Endothelial cell of umbilical vein (primary cell): ENCODE measurements around the gene DGKD. TPM values are rescaled to one million over a fixed set of nuclear protein-coding genes. Genes with fewer than 3 reads are reported as not detected.

ENCODE experiments used
- BruUV-seq: library from RNA; stranded (reverse); fragments of 400-500 nt; replicated peaks from 2 replicates; lab custom pipeline; 2021; lab: Mats Ljungman, UMichigan
- CTCF ChIA-PET: fragments of 300-600, 350-600 bp; sonication (Branson Sonifier 250); formaldehyde crosslinking; loops from one replicate; lab custom pipeline; 2021; ENCODE audit warnings: antibody characterized with exemption, inconsistent platforms; lab: Charles Lee
- POLR2A ChIA-PET: fragments of 300-600, 350-600 bp; sonication (Branson Sonifier 250); formaldehyde crosslinking; loops from one replicate; lab custom pipeline; 2021; ENCODE audit warnings: antibody characterized with exemption, inconsistent platforms; lab: Charles Lee
- DNase-seq: peaks from one replicate; pipeline ENCODE4 v3.0.0-alpha.2; 2011; ENCODE audit warnings: low read depth, low spot score
- FAIRE-seq: peaks from 2 replicates; lab custom pipeline; 2011; peaks lifted over from hg19 to GRCh38; lab: Jason Lieb, UNC
- H2AFZ ChIP-seq: 2 replicates; pipeline ENCODE4 v1.6.0; 2012; ENCODE audit warnings: low read depth, low read length, control low read depth, inconsistent platforms
- H3K27ac ChIP-seq: 2 replicates; pipeline ENCODE4 v1.5.1; 2011; ENCODE audit warnings: low read depth, mild to moderate bottlenecking, control low read depth, low read length, moderate library complexity; ENCODE audit not compliant: insufficient read depth
- H3K27me3 ChIP-seq, 2 experiments: 2 replicates each; pipeline versions ENCODE4 v1.6.0 to v1.6.1; 2011; ENCODE audit warnings: low read length in 2 of 2, mixed read lengths in 1 of 2; ENCODE audit not compliant: control insufficient read depth in 2 of 2, insufficient read depth in 2 of 2
- H3K36me3 ChIP-seq, 2 experiments: 2 replicates in 1 of 2; 3 replicates in 1 of 2; pipeline ENCODE4 v1.5.1; 2011; ENCODE audit warnings: low read length in 2 of 2, mild to moderate bottlenecking in 1 of 2, moderate library complexity in 1 of 2; ENCODE audit not compliant: control insufficient read depth in 2 of 2, insufficient read depth in 2 of 2; ENCODE audit errors: extremely low read depth in 1 of 2
- H3K4me1 ChIP-seq: 3 replicates; pipeline ENCODE4 v1.5.1; 2011; ENCODE audit warnings: mild to moderate bottlenecking, low read length; ENCODE audit not compliant: control insufficient read depth, insufficient read depth; ENCODE audit errors: extremely low read depth
- H3K4me2 ChIP-seq: 2 replicates; pipeline ENCODE4 v1.6.1; 2011; ENCODE audit warnings: low read length, control low read depth, mixed read lengths; ENCODE audit not compliant: insufficient read depth
- H3K4me3 ChIP-seq, 3 experiments: fragments of 200-600 bp in 1 of 3; sonication (generic), shearing (Covaris generic) in 1 of 3; replicated peaks in 1 of 3; 2 replicates each; pipeline ENCODE4 v1.5.1; 2011 to 2016; ENCODE audit warnings: control low read depth in 3 of 3, low read length in 3 of 3, mild to moderate bottlenecking in 2 of 3, inconsistent platforms in 1 of 3, low read depth in 1 of 3, moderate library complexity in 1 of 3; ENCODE audit not compliant: insufficient read depth in 1 of 3
- H3K79me2 ChIP-seq: 2 replicates; pipeline ENCODE4 v1.6.0; 2012; ENCODE audit warnings: low read length, inconsistent platforms; ENCODE audit not compliant: control insufficient read depth, insufficient read depth
- H3K9ac ChIP-seq: replicated peaks from 2 replicates; pipeline ENCODE3; 2011; ENCODE audit warnings: low read length, control low read depth; ENCODE audit not compliant: insufficient read depth; ENCODE audit errors: extremely low read depth
- H3K9me1 ChIP-seq: replicated peaks from 3 replicates; pipeline ENCODE4 v1.6.0; 2011; ENCODE audit warnings: mild to moderate bottlenecking, low read length; ENCODE audit not compliant: control insufficient read depth, insufficient read depth; ENCODE audit errors: extremely low read depth
- H3K9me3 ChIP-seq: replicated peaks from 2 replicates; pipeline ENCODE4 v1.5.1; 2012; ENCODE audit warnings: low read length, inconsistent platforms; ENCODE audit not compliant: control insufficient read depth, insufficient read depth
- H4K20me1 ChIP-seq: replicated peaks from 2 replicates; pipeline ENCODE3; 2011; ENCODE audit warnings: mild to moderate bottlenecking, low read length; ENCODE audit not compliant: control insufficient read depth, insufficient read depth; ENCODE audit errors: extremely low read depth
- EZH2 ChIP-seq: IDR thresholded peaks from 2 replicates; pipeline ENCODE4 v1.6.1; 2012; ENCODE audit warnings: borderline replicate concordance, low read depth, mild to moderate bottlenecking, moderate library complexity, low read length, inconsistent platforms; ENCODE audit not compliant: severe bottlenecking
- FOS ChIP-seq: IDR thresholded peaks from 2 replicates; pipeline ENCODE4 v1.6.1; 2011; ENCODE audit warnings: mild to moderate bottlenecking, low read length, moderate library complexity, borderline replicate concordance; ENCODE audit not compliant: insufficient read depth
- GATA2 ChIP-seq: IDR thresholded peaks from 2 replicates; pipeline ENCODE4 v1.7.0; 2011; ENCODE audit warnings: low read depth, mild to moderate bottlenecking, moderate library complexity, mixed read lengths, low read length; ENCODE audit not compliant: insufficient read length, insufficient read depth
- JUN ChIP-seq: IDR thresholded peaks from 2 replicates; pipeline ENCODE4 v1.6.1; 2011; ENCODE audit warnings: borderline replicate concordance, low read depth; ENCODE audit not compliant: insufficient read length, insufficient read depth
- MYC ChIP-seq: IDR thresholded peaks from one replicate; pipeline ENCODE4 v1.6.1; 2011; ENCODE audit warnings: mild to moderate bottlenecking, low read depth, low read length
- POLR2A ChIP-seq: IDR thresholded peaks from 2 replicates; pipeline ENCODE4 v1.6.1; 2012; ENCODE audit warnings: low read depth, mild to moderate bottlenecking, control low read depth, low read length
- POLR2AphosphoS5 ChIP-seq: IDR thresholded peaks from 2 replicates; pipeline ENCODE4 v1.6.1; 2012; ENCODE audit warnings: low read depth, mild to moderate bottlenecking, control low read depth, low read length, moderate library complexity; ENCODE audit not compliant: insufficient read depth
- dilution Hi-C: fragments of 300-500 bp; cut with MboI; formaldehyde crosslinking; loops from one replicate; pipeline ENCODE4 v1.15.0; 2019; ENCODE audit warnings: low sequenced_read_pairs; ENCODE audit not compliant: extremely low pct_ligation_motif_present
- intact Hi-C: fragments of 100-400 bp; cut with micrococcal nuclease; formaldehyde crosslinking; loops from one replicate; pipeline ENCODE4 v1.10.0; 2022
- polyA plus RNA-seq, 4 experiments: library from polyadenylated mRNA; depleted of rRNA in 3 of 4; stranded (reverse) in 3 of 4; unstranded in 1 of 4; fragments of >200 nt; gene quantifications; 2 replicates each; pipeline versions ENCODE4 v1.2.1 to v1.2.3, GENCODE V29; 2011 to 2012; ENCODE audit warnings: missing spikeins in 1 of 4
- total RNA-seq: library from RNA; stranded (reverse); gene quantifications from 2 replicates; pipeline ENCODE4 v1.2.3, GENCODE V29; 2021
- TF ChIP-seq, protein P1 (sequence below), 2 donors: IDR thresholded peaks; 1 replicate in 1 of 2; 2 replicates in 1 of 2; pipeline ENCODE4 v1.5.1; 2011; ENCODE audit warnings: low read length in 2 of 2, mild to moderate bottlenecking in 2 of 2, moderate library complexity in 2 of 2, control low read depth in 1 of 2, inconsistent platforms in 1 of 2, low read depth in 1 of 2; ENCODE audit not compliant: insufficient read depth in 1 of 2; ENCODE audit errors: extremely low read depth in 1 of 2
- TF ChIP-seq, protein P2 (sequence below): IDR thresholded peaks from 2 replicates; pipeline ENCODE4 v1.6.1; 2011; ENCODE audit not compliant: insufficient read depth, insufficient read length

The DGKD gene
- total and polyA plus RNA-seq, 2 donors (not counting 3 experiments of a cell fraction or from before 2014, with no cell fraction given) = 10.8 to 36.6 TPM

DNA sequence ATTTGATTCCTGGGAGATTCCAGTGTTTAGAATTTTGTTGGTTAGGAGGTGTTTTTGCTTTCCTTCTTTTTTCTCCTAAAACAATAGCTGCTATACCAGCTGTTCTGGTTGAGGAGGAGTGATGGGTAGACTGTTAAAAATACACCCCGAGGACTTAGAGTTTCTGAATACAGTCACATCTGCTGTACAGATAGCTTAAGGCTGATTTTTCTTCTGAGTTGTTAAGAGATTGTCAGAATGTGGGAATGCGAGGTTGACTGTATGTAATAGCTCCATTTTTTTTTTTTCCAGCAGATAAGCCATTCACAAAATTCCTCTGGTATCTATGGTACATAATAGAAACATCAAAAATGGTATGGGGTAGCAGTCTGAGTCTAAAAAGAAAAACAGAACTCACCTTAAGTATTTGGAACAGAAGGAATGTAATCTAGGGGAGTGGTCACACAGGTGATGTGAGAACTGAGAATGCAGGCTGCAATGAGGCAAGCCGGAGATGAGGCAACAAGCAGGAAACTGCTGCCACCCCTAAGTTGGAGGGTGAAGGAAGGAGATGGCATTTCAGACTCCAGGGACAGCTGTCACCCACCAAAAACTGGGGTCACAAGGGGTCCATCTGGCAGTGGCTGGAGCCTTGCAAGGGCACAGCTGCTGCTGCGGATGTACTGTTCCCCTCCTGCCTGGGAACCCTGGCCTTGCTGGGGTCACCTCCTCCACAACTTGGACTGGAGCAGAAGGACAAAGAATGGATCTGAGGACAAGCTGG lies 2.4 kb downstream of the DGKD start:
- FAIRE-seq = no peak
- Histone ChIP-seq H4K20me1 (no peaks in the 10 kb centered on the region), H3K4me3 (no peak overlapping the region), H3K27ac (no peak overlapping the region), H3K4me1 (peaks cover 12% of the 10 kb centered on the region), H2AFZ (no peak overlapping the region), H3K79me2 (peaks cover 10% of the 10 kb centered on the region), H3K9me1 (no peaks in the 10 kb centered on the region), H3K9me3 (no peaks in the 10 kb centered on the region), H3K27me3 (no peaks in the 10 kb centered on the region), H3K36me3 (no peaks in the 10 kb centered on the region), H3K4me2 (no peak overlapping the region), H3K9ac (no peak overlapping the region)
- ChIA-PET CTCF (interaction anchor here (0.6 to 2.5 kb wide), 4 partner anchors 10 to 355 kb away, joined by 3 to 17 read pairs (median 3); no protein-coding TSS in a partner anchor), POLR2A (interaction anchor here (0.9 kb wide), 1 partner anchor 28 kb away, joined by 6 read pairs; no protein-coding TSS in a partner anchor)
- no peak for TF ChIP-seq GATA2
- BruUV-seq = no TSS peak
- intact Hi-C loops = loop anchor here (1.0 to 10.0 kb wide), 2 partner anchors 87 to 498 kb away; partner anchors contain the start of gene HJURP
- no peak for DNase-seq
- dilution Hi-C loops = no loop called here

DNA sequence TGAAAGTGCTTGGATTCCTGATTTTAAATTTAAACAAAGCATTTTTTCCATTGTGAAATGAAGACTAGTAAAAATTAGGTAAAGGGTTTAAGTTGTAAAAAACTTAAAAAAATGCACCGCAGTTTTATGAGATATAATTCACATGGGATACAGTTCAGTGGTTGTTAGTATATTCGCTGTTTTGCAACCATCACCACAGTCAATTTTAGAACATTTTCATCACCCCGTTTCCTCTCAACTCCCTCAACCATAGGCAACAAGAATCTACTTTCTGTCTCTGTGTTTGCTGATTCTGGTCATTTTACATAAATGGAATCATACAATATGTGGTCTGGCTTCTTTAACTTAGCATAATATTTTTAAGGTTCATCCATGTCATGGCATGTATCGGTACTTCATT lies 4.0 kb downstream of the DGKD start:
- Histone ChIP-seq H3K4me1 (peaks cover 12% of the 10 kb centered on the region), H3K27me3 (no peaks in the 10 kb centered on the region), H3K27ac (no peak overlapping the region), H3K79me2 (peaks cover 10% of the 10 kb centered on the region), H3K4me3 (no peak overlapping the region), H2AFZ (no peak overlapping the region), H3K4me2 (no peak overlapping the region), H3K9me1 (no peaks in the 10 kb centered on the region), H3K9me3 (no peaks in the 10 kb centered on the region), H3K9ac (no peak overlapping the region), H4K20me1 (no peaks in the 10 kb centered on the region), H3K36me3 (no peaks in the 10 kb centered on the region)
- POLR2A ChIA-PET = no interaction called here
- BruUV-seq = no TSS peak
- dilution Hi-C loops (no loop called here), intact Hi-C loops (loop anchor here (10.0 kb wide), 1 partner anchor 496 kb away; the partner anchor contains the start of gene HJURP)
- CTCF ChIA-PET = interaction anchor here (0.8 to 2.5 kb wide), 6 partner anchors 8 to 85 kb away, joined by 3 to 17 read pairs (median 3); no protein-coding TSS in a partner anchor
- no peak for TF ChIP-seq JUN
- TF ChIP-seq, protein P1, sequence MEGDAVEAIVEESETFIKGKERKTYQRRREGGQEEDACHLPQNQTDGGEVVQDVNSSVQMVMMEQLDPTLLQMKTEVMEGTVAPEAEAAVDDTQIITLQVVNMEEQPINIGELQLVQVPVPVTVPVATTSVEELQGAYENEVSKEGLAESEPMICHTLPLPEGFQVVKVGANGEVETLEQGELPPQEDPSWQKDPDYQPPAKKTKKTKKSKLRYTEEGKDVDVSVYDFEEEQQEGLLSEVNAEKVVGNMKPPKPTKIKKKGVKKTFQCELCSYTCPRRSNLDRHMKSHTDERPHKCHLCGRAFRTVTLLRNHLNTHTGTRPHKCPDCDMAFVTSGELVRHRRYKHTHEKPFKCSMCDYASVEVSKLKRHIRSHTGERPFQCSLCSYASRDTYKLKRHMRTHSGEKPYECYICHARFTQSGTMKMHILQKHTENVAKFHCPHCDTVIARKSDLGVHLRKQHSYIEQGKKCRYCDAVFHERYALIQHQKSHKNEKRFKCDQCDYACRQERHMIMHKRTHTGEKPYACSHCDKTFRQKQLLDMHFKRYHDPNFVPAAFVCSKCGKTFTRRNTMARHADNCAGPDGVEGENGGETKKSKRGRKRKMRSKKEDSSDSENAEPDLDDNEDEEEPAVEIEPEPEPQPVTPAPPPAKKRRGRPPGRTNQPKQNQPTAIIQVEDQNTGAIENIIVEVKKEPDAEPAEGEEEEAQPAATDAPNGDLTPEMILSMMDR (IDR thresholded peaks at IDR 0.05; ENCODE audit: extremely low read depth in 1 of 2, insufficient read depth in 1 of 2, low read depth in 1 of 2, low read length in 2 of 2) = no peak
- no peak for TF ChIP-seq GATA2
- TF ChIP-seq MYC = no peak
- TF ChIP-seq EZH2 = no peak
- TF ChIP-seq FOS = no peak
- TF ChIP-seq, protein P2, sequence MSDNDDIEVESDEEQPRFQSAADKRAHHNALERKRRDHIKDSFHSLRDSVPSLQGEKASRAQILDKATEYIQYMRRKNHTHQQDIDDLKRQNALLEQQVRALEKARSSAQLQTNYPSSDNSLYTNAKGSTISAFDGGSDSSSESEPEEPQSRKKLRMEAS = no peak
- no peak for TF ChIP-seq POLR2AphosphoS5
- TF ChIP-seq POLR2A = no peak
- DNase-seq (no peak), FAIRE-seq (no peak)
